Measurements from ENCODE around the gene GNB2.

GNB2 gene

DNA sequence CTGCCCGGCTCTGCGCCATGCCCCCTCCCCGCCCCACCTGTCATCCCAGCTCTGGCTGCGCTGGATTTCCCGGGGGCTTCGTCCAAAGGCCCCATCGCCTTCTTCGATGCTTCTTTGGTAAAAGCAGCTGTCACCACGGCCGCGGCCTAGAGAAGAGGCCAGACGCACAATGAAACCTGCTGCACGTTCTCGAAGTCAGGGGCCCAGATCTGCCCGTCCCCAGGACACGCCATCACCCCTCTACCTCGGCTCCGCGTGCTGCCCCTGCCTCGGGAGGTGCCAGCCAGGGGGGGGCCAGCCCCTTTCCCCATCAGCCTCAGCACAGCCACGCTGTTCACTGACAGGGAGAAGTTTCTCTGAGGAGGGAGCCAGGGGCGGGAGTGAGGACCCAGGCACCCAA, 13.7 kb downstream of the GNB2 start:
- TF ChIP-seq, protein P1, sequence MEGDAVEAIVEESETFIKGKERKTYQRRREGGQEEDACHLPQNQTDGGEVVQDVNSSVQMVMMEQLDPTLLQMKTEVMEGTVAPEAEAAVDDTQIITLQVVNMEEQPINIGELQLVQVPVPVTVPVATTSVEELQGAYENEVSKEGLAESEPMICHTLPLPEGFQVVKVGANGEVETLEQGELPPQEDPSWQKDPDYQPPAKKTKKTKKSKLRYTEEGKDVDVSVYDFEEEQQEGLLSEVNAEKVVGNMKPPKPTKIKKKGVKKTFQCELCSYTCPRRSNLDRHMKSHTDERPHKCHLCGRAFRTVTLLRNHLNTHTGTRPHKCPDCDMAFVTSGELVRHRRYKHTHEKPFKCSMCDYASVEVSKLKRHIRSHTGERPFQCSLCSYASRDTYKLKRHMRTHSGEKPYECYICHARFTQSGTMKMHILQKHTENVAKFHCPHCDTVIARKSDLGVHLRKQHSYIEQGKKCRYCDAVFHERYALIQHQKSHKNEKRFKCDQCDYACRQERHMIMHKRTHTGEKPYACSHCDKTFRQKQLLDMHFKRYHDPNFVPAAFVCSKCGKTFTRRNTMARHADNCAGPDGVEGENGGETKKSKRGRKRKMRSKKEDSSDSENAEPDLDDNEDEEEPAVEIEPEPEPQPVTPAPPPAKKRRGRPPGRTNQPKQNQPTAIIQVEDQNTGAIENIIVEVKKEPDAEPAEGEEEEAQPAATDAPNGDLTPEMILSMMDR (conservative IDR thresholded peaks at IDR 0.05; ENCODE audit: low read length) = no peak
- TF ChIP-seq EZH2phosphoT487 (IDR thresholded peaks at IDR 0.05; ENCODE audit: borderline replicate concordance) = no peak
- Histone ChIP-seq H3K36me3 (ENCODE audit: insufficient read depth, low read length) (peaks cover 58% of the 10 kb centered on the region; the same call in 1 of the 2 replicates), H3K9me3 (ENCODE audit: insufficient read depth, low read depth, low read length) (no peaks in the 10 kb centered on the region), H3K79me2 (ENCODE audit: insufficient read depth, low read length) (peaks cover 45% of the 10 kb centered on the region), H3F3A (ENCODE audit: low read depth) (no peaks in the 10 kb centered on the region), H3K9me2 (replicated peaks; ENCODE audit: low read depth, low read length) (no peaks in the 10 kb centered on the region), H3K9ac (ENCODE audit: low read depth, low read length, poor library complexity, severe bottlenecking) (no peak overlapping the region), H3K4me2 (ENCODE audit: low read depth, low read length, poor library complexity, severe bottlenecking) (no peak overlapping the region), H2AFZ (ENCODE audit: low read length) (no peak overlapping the region), H3K27me3 (ENCODE audit: insufficient read depth, low read length, poor library complexity, severe bottlenecking) (no peaks in the 10 kb centered on the region), H4K20me1 (ENCODE audit: insufficient read depth, low read length, poor library complexity, severe bottlenecking) (peaks cover 54% of the 10 kb centered on the region), H3K4me3 (ENCODE audit: low read length, poor library complexity, severe bottlenecking) (no peak overlapping the region), H3K4me1 (ENCODE audit: insufficient read depth, low read length, poor library complexity, severe bottlenecking) (peaks cover 24% of the 10 kb centered on the region)

- TF ChIP-seq EZH2phosphoT487 (IDR thresholded peaks at IDR 0.05; ENCODE audit: borderline replicate concordance) = no peak
- TF ChIP-seq, protein P1 (conservative IDR thresholded peaks at IDR 0.05; ENCODE audit: low read length) = no peak
- Histone ChIP-seq H3K9ac (ENCODE audit: low read depth, low read length, poor library complexity, severe bottlenecking) (no peak overlapping the region), H3K4me3 (ENCODE audit: low read length, poor library complexity, severe bottlenecking) (no peak overlapping the region), H3K4me1 (ENCODE audit: insufficient read depth, low read length, poor library complexity, severe bottlenecking) (peaks cover 30% of the 10 kb centered on the region), H3K79me2 (ENCODE audit: insufficient read depth, low read length) (peaks cover 51% of the 10 kb centered on the region), H2AFZ (ENCODE audit: low read length) (no peak overlapping the region), H3K4me2 (ENCODE audit: low read depth, low read length, poor library complexity, severe bottlenecking) (no peak overlapping the region), H3F3A (ENCODE audit: low read depth) (no peaks in the 10 kb centered on the region), H3K9me3 (ENCODE audit: insufficient read depth, low read depth, low read length) (no peaks in the 10 kb centered on the region), H3K36me3 (ENCODE audit: insufficient read depth, low read length) (peaks cover 53% of the 10 kb centered on the region; the same call in 1 of the 2 replicates), H3K9me2 (replicated peaks; ENCODE audit: low read depth, low read length) (no peaks in the 10 kb centered on the region), H4K20me1 (ENCODE audit: insufficient read depth, low read length, poor library complexity, severe bottlenecking) (peaks cover 59% of the 10 kb centered on the region), H3K27me3 (ENCODE audit: insufficient read depth, low read length, poor library complexity, severe bottlenecking) (no peaks in the 10 kb centered on the region)
Measured at GRCh38 chr7:100687751-100688300, 14.3 kb downstream of the GNB2 start.

- H3K4me2 ChIP-seq (ENCODE audit: low read depth, low read length, poor library complexity, severe bottlenecking) = no peak overlapping the region
- TF ChIP-seq, protein P1 (conservative IDR thresholded peaks at IDR 0.05; ENCODE audit: low read length) = no peak
- TF ChIP-seq EZH2phosphoT487 (IDR thresholded peaks at IDR 0.05; ENCODE audit: borderline replicate concordance) = no peak
- no peaks in the 10 kb centered on the region for H3F3A ChIP-seq (ENCODE audit: low read depth)
- peaks cover 65% of the 10 kb centered on the region for H4K20me1 ChIP-seq (ENCODE audit: insufficient read depth, low read length, poor library complexity, severe bottlenecking)
- no peak overlapping the region for H3K4me3 ChIP-seq (ENCODE audit: low read length, poor library complexity, severe bottlenecking)
- peaks cover 57% of the 10 kb centered on the region for H3K79me2 ChIP-seq (ENCODE audit: insufficient read depth, low read length)
- no peak overlapping the region for H2AFZ ChIP-seq (ENCODE audit: low read length)
- H3K27me3 ChIP-seq (ENCODE audit: insufficient read depth, low read length, poor library complexity, severe bottlenecking) = no peaks in the 10 kb centered on the region
- H3K4me1 ChIP-seq (ENCODE audit: insufficient read depth, low read length, poor library complexity, severe bottlenecking) = peaks cover 32% of the 10 kb centered on the region
- H3K36me3 ChIP-seq (ENCODE audit: insufficient read depth, low read length) = peaks cover 47% of the 10 kb centered on the region; the same call in 1 of the 2 replicates
- no peaks in the 10 kb centered on the region for H3K9me2 ChIP-seq (replicated peaks; ENCODE audit: low read depth, low read length)
- H3K9ac ChIP-seq (ENCODE audit: low read depth, low read length, poor library complexity, severe bottlenecking) = peak overlapping the region; percentile 35
- no peaks in the 10 kb centered on the region for H3K9me3 ChIP-seq (ENCODE audit: insufficient read depth, low read depth, low read length)
Measured at GRCh38 chr7:100688326-100688860, 14.9 kb downstream of the GNB2 start.

Measured in Loucy (cell line).